NCI-H82 (cell line): ENCODE measurements around the gene UQCC3.
"Not testable (repeated sequence)": the region's sequence is repeated elsewhere in the genome, so short reads cannot be mapped to it uniquely, and the experiment has no call there.

ENCODE experiments used
- DNase-seq: peaks from one replicate; lab custom pipeline; 2025; lab: John Stamatoyannopoulos, UW

UQCC3 gene

DNA sequence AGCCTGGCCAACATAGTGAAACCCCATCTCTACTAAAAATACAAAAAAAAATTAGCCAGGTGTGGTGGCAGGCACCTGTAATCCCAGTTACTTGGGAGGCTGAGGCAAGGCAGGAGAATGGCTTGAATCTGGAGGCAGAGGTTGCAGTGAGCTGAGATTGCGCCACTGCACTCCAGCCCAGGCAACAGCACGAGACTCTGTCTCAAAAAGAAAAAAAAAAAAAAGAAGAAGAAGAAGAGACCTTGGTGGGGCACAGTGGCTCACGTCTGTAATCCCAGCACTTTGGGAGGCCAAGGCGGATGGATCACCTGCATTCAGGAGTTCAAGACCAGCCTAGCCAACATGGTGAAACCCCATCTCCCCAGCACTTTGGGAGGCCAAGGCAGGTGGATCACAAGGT lies 32.4 kb downstream of the UQCC3 start:
- DNase-seq: not testable (repeated sequence)

DNA sequence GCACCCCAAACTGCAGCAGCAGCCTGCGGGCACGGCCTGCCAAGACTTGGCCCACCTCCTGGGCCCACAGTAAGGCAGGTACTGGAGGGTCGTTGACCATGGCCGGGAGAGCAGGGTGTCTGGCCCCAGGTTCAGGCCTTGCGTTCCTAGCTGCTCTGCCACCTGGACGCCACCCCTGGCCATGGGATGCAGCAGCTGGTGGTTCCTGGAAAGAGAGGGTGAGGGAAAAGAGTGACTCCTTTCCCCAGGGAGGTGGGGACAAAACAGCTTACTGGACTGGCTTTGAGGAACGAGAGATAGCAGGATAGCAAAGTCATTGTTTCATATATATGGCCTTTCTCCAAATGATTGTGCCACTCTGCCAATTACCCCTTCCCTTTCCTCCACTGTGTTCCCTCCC lies 33.9 kb downstream of the UQCC3 start:
- no peak for DNase-seq

DNA sequence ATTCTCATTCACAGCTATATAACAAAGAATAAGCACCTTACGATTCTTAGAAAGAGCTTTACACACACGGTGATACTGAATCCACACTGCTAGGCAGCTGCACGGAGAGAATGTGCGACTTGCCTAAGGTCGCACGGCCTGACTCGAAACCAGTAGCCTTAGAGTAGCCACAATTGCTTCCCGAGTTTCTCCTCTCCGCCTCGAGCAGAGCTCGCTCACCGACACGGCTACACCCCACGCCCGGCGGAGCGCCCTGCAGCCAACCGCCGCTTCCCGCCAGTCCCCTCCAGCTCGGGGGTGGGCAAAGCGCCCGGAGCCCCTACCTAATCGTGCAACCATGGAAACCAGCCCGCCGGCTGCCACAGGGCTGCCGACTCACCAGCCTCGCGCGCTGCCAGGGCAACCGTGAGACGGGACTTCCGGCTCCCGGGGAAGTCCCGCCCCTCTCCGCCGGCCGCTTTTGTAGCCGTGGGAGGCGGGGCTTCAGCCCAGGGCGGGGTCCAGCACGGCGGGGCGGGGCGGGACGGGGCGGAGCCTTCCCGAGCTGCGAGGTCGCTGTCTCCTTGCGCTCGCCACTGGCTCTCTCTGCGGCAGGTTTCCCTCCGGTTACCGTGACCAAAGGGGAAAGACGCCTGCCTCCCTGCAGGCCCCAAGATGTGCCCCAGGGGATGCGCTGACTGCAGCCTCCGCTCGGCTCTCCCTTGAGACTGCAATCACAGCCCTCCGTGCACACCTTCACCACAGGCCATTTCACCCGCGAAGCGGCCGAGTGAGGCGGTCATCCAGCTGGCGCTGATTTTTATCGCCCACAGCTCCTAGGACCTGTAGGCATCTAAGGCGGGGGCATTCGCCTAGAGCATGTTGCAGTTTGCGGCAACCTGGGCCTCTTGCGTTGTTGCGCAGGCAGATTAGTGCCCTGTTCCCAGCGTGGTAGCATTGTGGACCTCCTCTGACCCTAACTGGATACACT lies 34.7 kb downstream of the UQCC3 start:
- DNase-seq: peak; percentile 96

DNA sequence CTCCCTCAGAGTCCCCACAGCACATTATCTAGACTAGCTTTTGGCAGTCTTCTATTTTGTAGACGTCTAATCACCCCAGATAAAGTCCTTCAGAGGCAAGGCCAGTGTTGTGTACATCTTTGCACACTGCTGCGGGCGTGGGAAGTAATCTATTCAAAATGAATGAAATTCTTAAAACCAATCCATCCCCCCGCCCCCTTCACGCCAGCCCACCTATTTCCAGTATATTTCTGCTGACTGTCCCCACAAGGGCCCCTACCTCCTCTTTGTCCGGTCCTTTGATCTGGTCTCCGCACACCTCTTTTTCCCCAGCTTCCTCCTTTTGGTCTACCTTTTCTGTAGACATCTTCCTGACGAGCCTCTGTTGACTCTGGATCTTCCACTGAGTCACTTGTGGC lies 35.4 kb downstream of the UQCC3 start:
- no peak for DNase-seq

DNA sequence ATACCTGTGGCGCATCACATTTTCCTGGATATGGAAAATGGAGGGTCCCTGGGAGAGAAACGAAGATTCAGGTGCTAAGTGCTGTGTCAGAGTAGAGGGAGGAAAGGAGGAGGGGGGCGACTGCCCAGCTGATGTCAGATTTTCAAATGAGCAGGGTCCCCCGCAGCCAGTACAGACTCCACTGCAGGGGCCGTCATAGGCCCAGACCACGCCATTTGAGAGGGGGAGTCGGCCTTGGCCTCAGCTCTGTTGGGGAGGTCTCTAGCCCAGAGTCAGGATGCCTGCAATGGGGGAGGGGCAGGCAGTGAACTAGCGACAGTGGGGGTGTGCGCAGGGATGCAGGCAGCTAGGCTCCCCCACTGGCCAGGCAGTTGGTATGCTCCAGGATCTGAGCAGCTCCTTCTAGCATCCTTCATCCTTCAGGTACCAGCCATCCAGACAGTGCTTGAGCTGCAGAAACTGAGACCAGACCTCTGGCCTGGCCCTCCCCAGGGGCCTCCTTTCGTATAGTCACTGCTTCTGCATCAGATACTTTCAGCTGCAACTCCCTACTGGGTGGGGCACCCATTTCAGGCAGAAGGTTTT lies 35.9 kb downstream of the UQCC3 start, which contains the start of the genes BSCL2 and GNG3:
Gene BSCL2, minus strand, starts transcription at position 148 of the 585 bp plus-strand sequence. CDS start 229 bp downstream, outside the sequence.
Gene GNG3, plus strand, starts transcription at position 400 of the 585 bp plus-strand sequence. CDS start 620 bp downstream, outside the sequence.
- peak; percentile 73 for DNase-seq

DNA sequence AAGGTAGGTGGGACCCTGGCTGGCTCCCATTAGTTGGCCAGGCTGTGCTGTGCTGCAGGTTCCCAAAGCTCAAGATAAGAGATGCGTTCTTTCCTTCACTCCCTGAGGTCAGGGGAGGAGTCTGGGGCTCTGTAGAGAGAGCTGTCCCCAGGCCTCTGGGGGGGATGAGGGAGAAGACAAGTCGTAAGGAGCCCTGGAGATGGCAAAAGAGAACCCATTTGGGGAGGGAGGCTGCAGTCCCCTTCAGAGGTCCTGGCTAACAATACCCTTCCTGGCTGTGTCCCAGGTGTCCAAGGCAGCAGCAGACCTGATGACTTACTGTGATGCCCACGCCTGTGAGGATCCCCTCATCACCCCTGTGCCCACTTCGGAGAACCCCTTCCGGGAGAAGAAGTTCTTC lies 36.9 kb downstream of the UQCC3 start:
- no peak for DNase-seq

DNA sequence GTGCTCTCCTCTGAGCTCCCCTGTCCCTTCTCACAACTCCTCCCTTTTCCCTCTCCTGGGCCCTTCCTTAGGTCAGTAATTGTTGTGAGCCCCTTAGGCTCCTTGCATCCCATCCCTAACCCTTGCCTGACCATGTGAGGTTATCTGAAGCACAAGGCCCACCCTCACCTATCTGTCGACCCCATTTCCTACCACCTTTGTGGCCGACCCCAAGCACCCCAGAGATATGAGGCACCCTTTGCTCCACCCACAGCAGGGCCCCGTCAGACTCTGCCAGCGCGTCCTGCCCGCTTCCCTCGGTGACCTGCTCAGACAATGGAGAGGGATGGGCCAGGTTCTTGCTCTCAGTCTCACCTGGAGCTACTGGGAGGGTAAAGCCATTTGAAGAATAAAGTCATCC lies 37.3 kb downstream of the UQCC3 start:
- DNase-seq: no peak

DNA sequence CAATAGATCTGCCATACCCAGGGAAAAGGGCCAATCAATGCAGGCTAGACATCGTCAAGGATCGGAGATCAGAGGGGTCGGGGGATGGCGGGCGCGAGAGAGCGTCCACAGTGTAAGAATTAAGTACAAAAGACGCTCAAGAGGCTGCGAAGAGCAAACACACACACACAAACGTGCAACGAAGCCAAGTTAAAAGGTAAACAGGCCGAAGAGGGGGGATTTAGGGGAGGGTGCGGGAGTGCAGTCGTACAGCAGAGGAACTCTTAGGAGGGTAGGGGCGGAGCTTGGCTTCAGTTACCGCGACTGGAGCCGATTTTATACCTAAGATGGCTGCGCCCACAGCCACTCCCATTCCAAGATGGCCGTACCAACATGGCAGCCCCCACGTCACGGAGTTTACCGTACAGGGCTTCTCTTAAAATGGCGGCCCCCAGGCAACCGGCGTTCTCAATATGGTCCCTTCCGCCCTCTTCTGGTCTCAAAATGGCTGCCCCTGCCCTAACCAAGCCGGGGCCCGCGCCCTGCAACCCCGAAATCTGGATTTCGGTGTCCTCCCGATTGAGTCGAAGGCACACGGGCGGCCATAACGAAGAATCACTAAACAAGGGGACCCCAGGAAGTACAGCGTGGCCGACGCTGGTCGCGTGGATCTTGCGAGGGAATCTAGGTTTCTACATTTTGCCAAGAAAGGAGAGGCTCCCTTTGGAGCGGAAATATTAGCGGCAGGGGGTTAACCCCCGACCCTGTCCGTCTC lies 38.0 kb downstream of the UQCC3 start:
- DNase-seq: peak; percentile 99

DNA sequence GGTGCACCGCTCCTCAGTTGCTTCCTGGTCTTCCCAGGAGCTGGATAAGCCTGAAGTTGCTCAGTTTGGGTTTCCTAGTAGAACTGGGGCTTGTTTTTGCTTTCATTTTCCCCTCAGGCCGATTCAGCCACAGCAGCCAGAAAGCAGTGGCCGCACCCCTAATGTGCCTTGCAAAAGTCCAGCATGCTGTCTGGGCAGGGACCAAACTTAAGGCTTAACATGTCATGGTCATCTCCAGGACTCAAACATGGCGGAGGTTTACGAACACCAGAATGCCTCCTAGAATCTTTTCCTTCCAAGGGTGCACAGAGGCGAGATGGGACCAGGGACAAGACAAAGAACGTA lies 38.5 kb downstream of the UQCC3 start:
- peak; percentile 51 for DNase-seq

DNA sequence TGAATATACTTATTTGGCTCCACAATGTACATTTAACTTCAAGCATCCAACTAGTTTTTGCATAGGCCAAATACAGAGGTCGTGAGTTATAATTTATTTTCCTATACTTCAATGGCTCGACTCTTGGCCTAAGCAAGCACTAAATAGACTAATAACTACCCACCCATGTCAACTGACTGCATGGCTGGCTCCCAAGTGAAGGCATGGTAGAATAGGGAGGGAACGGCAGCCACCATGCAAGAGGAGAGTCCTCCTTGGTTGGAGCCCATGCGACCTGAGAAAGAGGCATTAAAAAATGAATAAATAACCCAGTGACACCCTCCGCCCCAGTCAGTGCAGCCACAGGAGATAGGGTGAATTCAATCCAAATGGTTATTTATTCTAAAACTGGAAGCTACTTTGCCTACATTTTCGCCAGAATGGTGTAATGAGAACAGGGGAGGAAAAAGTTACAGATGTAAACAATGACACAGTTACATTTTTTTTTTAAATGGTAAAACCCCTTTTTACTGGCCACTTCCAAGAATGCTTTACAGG lies 40.9 kb downstream of the UQCC3 start:
- DNase-seq: no peak

DNA sequence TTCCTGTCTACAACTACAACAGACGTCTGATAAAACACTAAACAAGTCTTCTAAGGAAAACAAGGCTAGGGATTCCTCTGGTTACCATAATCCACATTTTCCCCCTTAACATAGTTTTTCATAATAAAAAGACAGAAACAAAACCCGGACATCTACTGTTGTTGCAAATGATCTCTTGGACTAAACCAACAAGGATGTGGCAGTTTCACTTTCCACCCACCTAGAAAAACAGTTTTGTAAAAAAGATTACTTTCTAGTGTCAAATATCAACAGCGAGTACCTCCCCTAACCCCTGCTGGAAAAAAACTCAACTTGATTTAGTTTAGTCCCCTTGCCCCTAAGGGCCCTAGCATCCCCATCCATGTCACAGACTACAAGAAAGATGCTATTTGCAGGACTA lies 41.4 kb downstream of the UQCC3 start:
- no peak for DNase-seq

DNA sequence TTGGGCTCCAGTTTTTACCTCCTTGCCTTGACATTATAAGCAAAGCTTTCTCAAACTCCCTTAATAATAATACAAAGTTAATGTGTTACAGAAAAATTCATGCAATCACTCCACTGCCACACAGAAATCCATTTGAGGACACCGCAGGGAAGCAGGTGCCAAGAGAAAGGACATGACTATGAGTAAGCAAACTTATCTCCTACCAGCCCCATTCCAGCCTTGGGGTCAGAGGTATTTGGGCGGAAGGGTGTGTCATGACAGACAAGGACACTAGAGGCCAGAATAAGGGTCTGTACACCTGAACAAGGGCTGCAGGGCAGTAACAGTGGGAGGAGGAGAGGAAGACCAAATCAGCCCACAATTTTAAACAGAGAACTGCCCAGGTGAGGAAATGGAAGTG lies 41.9 kb downstream of the UQCC3 start:
- no peak for DNase-seq

DNA sequence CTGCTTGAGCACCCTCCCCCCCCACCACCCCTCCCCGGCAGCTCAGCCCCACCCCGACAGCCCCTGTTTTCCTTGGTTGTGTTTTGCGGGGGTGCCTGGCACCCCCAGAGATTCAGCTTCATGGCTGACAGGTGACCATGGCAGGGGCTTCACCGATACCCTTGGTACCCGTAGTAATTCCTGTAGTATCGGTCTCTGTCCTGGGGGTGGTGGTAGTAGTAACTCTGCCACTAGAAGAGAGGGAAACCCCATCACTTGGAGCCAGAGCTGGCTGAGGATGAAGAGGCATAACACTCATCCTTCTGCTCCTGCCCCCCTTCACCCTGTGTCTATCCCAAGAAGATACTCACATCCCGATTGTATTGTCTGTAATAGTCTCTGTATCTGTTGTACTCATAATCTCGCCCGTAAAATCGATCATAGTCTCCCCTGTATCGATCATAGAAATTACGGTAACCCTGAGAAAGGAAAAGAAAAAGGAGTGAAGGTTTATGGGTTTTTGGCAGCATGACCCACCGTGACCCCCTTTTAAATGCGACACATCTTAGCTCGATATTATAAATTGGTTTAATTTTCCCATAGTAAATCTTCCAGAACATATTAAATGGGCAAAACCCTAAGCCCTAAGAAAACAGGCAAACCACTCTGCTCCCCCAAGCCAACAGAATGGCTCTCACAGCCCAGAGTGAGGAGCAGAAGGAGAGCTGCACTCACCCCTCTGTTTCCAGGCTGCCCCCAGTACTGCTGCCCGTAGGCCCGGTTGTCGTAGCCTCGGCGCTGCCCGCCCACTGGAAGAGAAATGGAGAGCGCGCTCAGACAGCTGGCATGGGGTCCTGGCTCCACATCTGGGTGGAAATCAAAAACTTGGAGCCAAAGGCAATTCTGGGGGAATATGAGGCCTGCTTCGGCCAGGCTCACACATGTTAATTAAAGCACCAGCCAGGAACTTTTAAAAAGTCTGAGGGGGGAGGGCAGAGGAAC lies 44.0 kb downstream of the UQCC3 start:
- no peak for DNase-seq

DNA sequence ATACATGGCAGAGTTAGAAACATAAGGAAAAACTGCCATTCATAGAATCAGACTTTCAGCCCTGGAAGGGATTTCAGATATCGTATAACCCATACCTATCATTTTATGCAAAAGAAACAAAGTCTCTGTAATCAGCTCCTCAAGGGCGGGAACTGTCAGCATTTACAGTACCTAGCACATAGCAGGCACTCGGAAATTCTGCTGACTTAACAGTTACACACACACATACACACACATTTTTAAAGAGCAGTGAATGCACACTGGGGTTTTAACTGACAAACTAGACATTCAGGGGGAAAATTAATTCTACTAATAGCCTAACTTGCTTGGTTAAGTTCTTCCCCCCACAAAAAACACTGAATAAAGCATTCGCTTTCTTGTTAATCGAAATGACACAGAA lies 44.7 kb downstream of the UQCC3 start:
- no peak for DNase-seq

DNA sequence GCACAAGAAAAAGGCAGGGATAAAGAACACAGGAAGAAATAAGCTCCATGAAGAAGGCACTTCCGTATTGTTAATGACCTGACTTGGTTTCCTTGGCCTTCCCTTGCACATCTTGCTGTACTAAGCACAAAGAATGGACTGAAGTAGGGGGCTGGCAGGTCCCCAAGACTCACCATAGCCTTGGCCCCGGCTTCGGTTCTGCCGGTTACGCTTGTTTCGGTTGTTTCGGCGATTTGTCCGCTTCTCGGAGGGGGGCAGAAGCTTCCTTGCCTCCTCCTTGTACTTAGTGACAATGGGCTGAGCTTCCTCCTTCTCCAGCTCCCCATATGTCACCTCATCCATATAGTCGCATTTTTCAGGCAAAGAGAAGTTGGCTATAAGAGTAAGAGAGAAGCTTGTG lies 45.3 kb downstream of the UQCC3 start:
- DNase-seq: no peak

DNA sequence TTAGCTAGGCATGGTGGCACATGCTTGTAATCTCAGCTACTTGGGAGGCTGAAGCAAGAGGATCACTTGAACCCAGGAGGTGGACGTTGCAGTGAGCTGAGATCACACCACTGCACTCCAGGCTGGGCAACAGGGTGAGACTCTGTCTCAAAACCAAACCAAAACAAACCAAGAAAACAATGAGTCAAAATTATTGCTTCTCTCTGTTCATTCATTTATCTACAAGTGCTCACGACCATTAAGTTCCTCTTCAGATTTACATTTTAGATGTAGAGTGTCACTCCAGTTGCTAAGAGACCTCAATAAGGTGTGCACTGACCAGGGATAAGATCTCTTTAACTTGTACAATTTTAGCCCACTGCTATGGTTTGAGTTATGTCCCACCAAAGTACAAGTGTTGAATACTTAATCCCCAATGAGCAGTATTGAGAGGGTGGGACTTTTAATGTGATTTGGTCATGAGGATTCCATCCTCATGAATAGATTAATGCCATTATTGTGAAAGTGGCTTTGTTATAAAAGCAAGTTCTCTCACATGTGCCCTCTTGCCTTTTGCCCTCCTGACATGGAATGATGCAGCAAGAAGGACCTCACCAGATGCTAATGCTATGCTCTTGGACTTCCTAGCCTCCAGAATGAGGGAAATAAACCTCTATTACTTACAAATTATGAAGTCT lies 48.0 kb downstream of the UQCC3 start:
- no peak for DNase-seq

DNA sequence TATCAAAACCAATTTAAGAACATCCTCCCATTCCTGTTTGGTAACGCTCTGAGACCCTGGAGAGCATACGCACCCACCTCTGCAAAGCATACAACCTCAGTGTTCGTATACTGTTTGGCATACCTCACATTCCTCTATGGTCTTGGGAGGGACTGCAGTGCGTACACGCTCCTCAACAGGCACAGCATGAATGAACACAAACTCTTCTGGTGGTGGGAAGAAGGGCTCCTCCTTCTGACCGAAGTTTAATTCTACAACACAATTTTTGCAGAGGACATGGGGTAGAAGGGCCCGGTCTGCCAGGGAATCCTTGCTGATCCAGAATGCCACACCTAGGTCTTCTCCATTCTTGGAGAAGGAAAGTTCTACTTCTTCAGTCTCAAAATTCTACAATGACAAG lies 50.5 kb downstream of the UQCC3 start:
- DNase-seq: no peak
